HepG2 (cell line): ENCODE results near the gene PTPRH. TPM values are rescaled to one million over a fixed set of nuclear protein-coding genes. Genes with fewer than 3 reads are reported as not detected.

Experiments
- CBX5 ChIP-seq: sonication (generic); formaldehyde crosslinking; IDR thresholded peaks from 2 replicates; pipeline ENCODE4 v1.4.0; 2020; ENCODE audit warnings: missing genetic modification reagents, borderline replicate concordance
- CEBPB ChIP-seq: IDR thresholded peaks from 2 replicates; pipeline ENCODE4 v1.6.1; 2011; ENCODE audit warnings: low read depth, low read length, improper control_type of control experiment, borderline replicate concordance
- FOXK2 ChIP-seq: fragments of 450-650 bp; IDR thresholded peaks from 2 replicates; pipeline ENCODE4 v1.6.1; 2016
- KAT8 ChIP-seq: IDR thresholded peaks from 2 replicates; pipeline ENCODE4 v1.6.1; 2016; ENCODE audit warnings: missing genetic modification reagents, missing compliant biosample characterization
- PPARG ChIP-seq: conservative IDR thresholded peaks from 2 replicates; pipeline ENCODE4 v1.6.1; 2016; ENCODE audit warnings: missing biosample characterization, missing genetic modification reagents
- RFX1 ChIP-seq: fragments of 450-650 bp; IDR thresholded peaks from 2 replicates; pipeline ENCODE4 v1.6.1; 2017
- SP1 ChIP-seq, 2 experiments: fragments of 450-650 bp in 1 of 2; sonication (generic) in 1 of 2; formaldehyde crosslinking in 1 of 2; IDR thresholded peaks; 2 replicates each; pipeline versions ENCODE4 v1.4.0 to v1.6.1; 2016 to 2020; ENCODE audit warnings: missing genetic modification reagents in 1 of 2
- TBX2 ChIP-seq: sonication (generic); formaldehyde crosslinking; IDR thresholded peaks from 2 replicates; pipeline ENCODE4 v1.5.0; 2020; ENCODE audit warnings: missing genetic modification reagents, mild to moderate bottlenecking, borderline replicate concordance
- XRCC5 ChIP-seq: fragments of 200-400 bp; formaldehyde crosslinking; optimal IDR thresholded peaks from 2 replicates; pipeline ENCODE3; 2017; ENCODE audit warnings: mild to moderate bottlenecking, low read length
- ZNF121 ChIP-seq: sonication (generic); formaldehyde crosslinking; IDR thresholded peaks from 2 replicates; pipeline ENCODE4 v1.5.0; 2020; ENCODE audit warnings: mild to moderate bottlenecking, missing genetic modification reagents
- ZNF713 ChIP-seq: sonication (generic); formaldehyde crosslinking; IDR thresholded peaks from 2 replicates; pipeline ENCODE4 v1.4.0; 2020; ENCODE audit warnings: mild to moderate bottlenecking, missing genetic modification reagents
- ZNF772 ChIP-seq: sonication (generic); formaldehyde crosslinking; IDR thresholded peaks from 2 replicates; pipeline ENCODE4 v1.5.0; 2020; ENCODE audit warnings: mild to moderate bottlenecking, missing genetic modification reagents
- ZNF773 ChIP-seq: sonication (generic); formaldehyde crosslinking; IDR thresholded peaks from 2 replicates; pipeline ENCODE4 v1.4.0; 2020; ENCODE audit warnings: missing genetic modification reagents, borderline replicate concordance
- ZZZ3 ChIP-seq: sonication (generic); formaldehyde crosslinking; IDR thresholded peaks from 2 replicates; pipeline ENCODE4 v1.4.0; 2020; ENCODE audit warnings: missing genetic modification reagents, mild to moderate bottlenecking, borderline replicate concordance
- polyA plus RNA-seq, 8 experiments: library from polyadenylated mRNA; depleted of rRNA in 3 of 8; stranded (reverse) in 7 of 8; unstranded in 1 of 8; fragments of >200 nt; fragmentation: Illumina TruSeq in 4 of 8; extraction: Trizol in 4 of 8; gene quantifications; 2 replicates each; pipeline versions ENCODE4 v1.2.1 to v1.2.3, GENCODE V29; 2011 to 2016; ENCODE audit warnings: low read depth in 4 of 8, missing spikeins in 1 of 8, mixed read lengths in 1 of 8; ENCODE audit not compliant: insufficient read depth in 1 of 8
- total RNA-seq, 5 experiments: library from RNA; depleted of rRNA; stranded (reverse); fragments of >200 nt; fragmentation: Illumina TruSeq; extraction: Trizol; gene quantifications; 2 replicates each; pipeline ENCODE4 v1.2.3, GENCODE V29; 2016; ENCODE audit warnings: low read depth in 1 of 5
- TF ChIP-seq, protein P1 (sequence below): sonication (generic); formaldehyde crosslinking; IDR thresholded peaks from 2 replicates; pipeline ENCODE4 v1.5.0; 2020; ENCODE audit warnings: mild to moderate bottlenecking, missing genetic modification reagents
- TF ChIP-seq, protein P2 (sequence below): IDR thresholded peaks from 2 replicates; pipeline ENCODE4 v1.6.1; 2018; ENCODE audit warnings: missing genetic modification reagents
- TF ChIP-seq, protein P3 (sequence below): fragments of 450-650 bp; IDR thresholded peaks from 2 replicates; pipeline ENCODE4 v1.6.1; 2016
- TF ChIP-seq, protein P4 (sequence below): sonication (generic); formaldehyde crosslinking; IDR thresholded peaks from 2 replicates; pipeline ENCODE4 v1.4.0; 2020; ENCODE audit warnings: missing genetic modification reagents
- TF ChIP-seq, protein P5 (sequence below): IDR thresholded peaks from 2 replicates; pipeline ENCODE4 v1.6.1; 2018; ENCODE audit warnings: missing genetic modification reagents, mild to moderate bottlenecking, missing compliant biosample characterization

PTPRH gene
- total and polyA plus RNA-seq, 2 of the 13 experiments (the other 11 are each of a cell fraction or from before 2014, with no cell fraction given): 14.7 to 125 TPM

DNA sequence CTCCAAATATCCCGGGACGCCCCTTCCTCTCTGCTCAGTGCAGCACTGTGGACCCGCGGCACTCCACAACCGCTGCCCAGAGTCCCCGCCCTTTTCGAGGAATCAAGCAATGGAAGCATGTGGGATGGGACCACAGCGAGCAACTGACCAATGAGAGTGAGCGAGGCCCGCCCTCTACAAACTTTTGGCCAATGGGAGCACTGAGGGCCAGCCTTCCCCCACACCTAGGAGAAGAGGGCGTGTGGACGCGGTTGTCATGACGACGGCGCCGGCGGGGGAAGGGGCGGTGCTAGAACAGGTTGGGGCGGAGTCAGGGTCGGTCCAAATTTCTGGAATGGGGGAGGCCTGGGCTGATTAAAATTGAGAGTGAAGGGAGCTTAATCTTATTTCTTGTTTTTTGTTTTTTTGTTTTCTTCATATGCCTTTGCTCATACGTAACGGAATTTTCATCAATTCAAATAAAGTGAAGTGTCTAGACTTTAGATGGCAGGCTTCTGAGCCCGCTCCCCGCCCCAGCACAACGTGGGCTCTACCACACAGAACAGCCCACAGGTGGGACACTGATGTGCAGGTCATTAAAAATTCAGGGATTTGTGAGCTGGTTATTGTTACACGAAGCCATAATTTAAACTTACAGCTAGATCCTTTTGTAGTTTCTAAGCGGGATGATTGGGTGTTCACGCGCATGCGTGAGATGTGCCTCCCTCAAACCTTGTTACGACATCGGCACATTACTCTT lies 42.6 kb downstream of the PTPRH start, which contains the start of gene DNAAF3 (continued):
- TF ChIP-seq, protein P1, sequence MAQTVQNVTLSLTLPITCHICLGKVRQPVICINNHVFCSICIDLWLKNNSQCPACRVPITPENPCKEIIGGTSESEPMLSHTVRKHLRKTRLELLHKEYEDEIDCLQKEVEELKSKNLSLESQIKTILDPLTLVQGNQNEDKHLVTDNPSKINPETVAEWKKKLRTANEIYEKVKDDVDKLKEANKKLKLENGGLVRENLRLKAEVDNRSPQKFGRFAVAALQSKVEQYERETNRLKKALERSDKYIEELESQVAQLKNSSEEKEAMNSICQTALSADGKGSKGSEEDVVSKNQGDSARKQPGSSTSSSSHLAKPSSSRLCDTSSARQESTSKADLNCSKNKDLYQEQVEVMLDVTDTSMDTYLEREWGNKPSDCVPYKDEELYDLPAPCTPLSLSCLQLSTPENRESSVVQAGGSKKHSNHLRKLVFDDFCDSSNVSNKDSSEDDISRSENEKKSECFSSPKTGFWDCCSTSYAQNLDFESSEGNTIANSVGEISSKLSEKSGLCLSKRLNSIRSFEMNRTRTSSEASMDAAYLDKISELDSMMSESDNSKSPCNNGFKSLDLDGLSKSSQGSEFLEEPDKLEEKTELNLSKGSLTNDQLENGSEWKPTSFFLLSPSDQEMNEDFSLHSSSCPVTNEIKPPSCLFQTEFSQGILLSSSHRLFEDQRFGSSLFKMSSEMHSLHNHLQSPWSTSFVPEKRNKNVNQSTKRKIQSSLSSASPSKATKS: no peak
- TF ChIP-seq, protein P2, sequence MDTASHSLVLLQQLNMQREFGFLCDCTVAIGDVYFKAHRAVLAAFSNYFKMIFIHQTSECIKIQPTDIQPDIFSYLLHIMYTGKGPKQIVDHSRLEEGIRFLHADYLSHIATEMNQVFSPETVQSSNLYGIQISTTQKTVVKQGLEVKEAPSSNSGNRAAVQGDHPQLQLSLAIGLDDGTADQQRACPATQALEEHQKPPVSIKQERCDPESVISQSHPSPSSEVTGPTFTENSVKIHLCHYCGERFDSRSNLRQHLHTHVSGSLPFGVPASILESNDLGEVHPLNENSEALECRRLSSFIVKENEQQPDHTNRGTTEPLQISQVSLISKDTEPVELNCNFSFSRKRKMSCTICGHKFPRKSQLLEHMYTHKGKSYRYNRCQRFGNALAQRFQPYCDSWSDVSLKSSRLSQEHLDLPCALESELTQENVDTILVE: 0 out of 2 replicates have a peak, but pooled peaks have one; percentile 22
- TF ChIP-seq RFX1 (peak; percentile 99), TBX2 (CRISPR knock-in tag) (peak; percentile 64; the same call in 1 of the 2 replicates), KAT8 (CRISPR knock-in tag) (peak; percentile 28; the same call in 1 of the 2 replicates), ZZZ3 (CRISPR knock-in tag) (no peak), FOXK2 (peak; percentile 99), ZNF773 (no peak), SP1 (IDR thresholded peaks at IDR 0.05) (no peak), SP1 (CRISPR knock-in tag; IDR thresholded peaks at IDR 0.05) (peak; percentile 93), CEBPB (peak; percentile 48; the same call in 1 of the 2 replicates), CBX5 (CRISPR knock-in tag) (peak; percentile 40; the same call in 1 of the 2 replicates), PPARG (CRISPR knock-in tag) (0 out of 2 replicates have a peak, but pooled peaks have one; percentile 14), XRCC5 (peak; percentile 13), ZNF772 (CRISPR knock-in tag) (peak; percentile 16; the same call in 1 of the 2 replicates), ZNF713 (CRISPR knock-in tag) (no peak), ZNF121 (CRISPR knock-in tag) (no peak)
- TF ChIP-seq, protein P3, sequence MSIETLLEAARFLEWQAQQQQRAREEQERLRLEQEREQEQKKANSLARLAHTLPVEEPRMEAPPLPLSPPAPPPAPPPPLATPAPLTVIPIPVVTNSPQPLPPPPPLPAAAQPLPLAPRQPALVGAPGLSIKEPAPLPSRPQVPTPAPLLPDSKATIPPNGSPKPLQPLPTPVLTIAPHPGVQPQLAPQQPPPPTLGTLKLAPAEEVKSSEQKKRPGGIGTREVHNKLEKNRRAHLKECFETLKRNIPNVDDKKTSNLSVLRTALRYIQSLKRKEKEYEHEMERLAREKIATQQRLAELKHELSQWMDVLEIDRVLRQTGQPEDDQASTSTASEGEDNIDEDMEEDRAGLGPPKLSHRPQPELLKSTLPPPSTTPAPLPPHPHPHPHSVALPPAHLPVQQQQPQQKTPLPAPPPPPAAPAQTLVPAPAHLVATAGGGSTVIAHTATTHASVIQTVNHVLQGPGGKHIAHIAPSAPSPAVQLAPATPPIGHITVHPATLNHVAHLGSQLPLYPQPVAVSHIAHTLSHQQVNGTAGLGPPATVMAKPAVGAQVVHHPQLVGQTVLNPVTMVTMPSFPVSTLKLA: peak; percentile 56
- TF ChIP-seq, protein P4, sequence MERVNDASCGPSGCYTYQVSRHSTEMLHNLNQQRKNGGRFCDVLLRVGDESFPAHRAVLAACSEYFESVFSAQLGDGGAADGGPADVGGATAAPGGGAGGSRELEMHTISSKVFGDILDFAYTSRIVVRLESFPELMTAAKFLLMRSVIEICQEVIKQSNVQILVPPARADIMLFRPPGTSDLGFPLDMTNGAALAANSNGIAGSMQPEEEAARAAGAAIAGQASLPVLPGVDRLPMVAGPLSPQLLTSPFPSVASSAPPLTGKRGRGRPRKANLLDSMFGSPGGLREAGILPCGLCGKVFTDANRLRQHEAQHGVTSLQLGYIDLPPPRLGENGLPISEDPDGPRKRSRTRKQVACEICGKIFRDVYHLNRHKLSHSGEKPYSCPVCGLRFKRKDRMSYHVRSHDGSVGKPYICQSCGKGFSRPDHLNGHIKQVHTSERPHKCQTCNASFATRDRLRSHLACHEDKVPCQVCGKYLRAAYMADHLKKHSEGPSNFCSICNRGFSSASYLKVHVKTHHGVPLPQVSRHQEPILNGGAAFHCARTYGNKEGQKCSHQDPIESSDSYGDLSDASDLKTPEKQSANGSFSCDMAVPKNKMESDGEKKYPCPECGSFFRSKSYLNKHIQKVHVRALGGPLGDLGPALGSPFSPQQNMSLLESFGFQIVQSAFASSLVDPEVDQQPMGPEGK (CRISPR knock-in tag): peak; percentile 18; the same call in 1 of the 2 replicates
- TF ChIP-seq, protein P5, sequence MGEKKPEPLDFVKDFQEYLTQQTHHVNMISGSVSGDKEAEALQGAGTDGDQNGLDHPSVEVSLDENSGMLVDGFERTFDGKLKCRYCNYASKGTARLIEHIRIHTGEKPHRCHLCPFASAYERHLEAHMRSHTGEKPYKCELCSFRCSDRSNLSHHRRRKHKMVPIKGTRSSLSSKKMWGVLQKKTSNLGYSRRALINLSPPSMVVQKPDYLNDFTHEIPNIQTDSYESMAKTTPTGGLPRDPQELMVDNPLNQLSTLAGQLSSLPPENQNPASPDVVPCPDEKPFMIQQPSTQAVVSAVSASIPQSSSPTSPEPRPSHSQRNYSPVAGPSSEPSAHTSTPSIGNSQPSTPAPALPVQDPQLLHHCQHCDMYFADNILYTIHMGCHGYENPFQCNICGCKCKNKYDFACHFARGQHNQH (CRISPR knock-in tag): 0 out of 2 replicates have a peak, but pooled peaks have one; percentile 28
